Kidney epithelial cell (primary cell): ENCODE measurements around the gene CLOCK. TPM values are rescaled to one million over a fixed set of nuclear protein-coding genes. Genes with fewer than 3 reads are reported as not detected.

Source experiments
- DNase-seq: peaks from one replicate; pipeline ENCODE4 v3.0.0-alpha.2; 2010; ENCODE audit warnings: low read depth
- H3K27me3 ChIP-seq: 2 replicates; pipeline ENCODE4 v1.6.0; 2011; ENCODE audit warnings: low read length; ENCODE audit not compliant: control insufficient read depth, insufficient read depth
- H3K36me3 ChIP-seq: 2 replicates; pipeline ENCODE4 v1.5.1; 2011; ENCODE audit warnings: low read length; ENCODE audit not compliant: control insufficient read depth, insufficient read depth
- H3K4me3 ChIP-seq: 2 replicates; pipeline ENCODE4 v1.5.1; 2011; ENCODE audit warnings: low read depth, mild to moderate bottlenecking, control low read depth, low read length
- CTCF ChIP-seq: IDR thresholded peaks from 2 replicates; pipeline ENCODE4 v1.5.1; 2011; ENCODE audit warnings: mild to moderate bottlenecking, moderate library complexity, low read length, control low read depth, inconsistent platforms; ENCODE audit not compliant: insufficient read depth, poor library complexity, severe bottlenecking
- total RNA-seq: library from RNA; depleted of rRNA; stranded (reverse); fragments of >200 nt; gene quantifications from 2 replicates; pipeline ENCODE4 v1.2.3, GENCODE V29; 2015

Gene CLOCK
- total RNA-seq, 1 donor from 2014 or later = 14.4 TPM

- no peaks in the 10 kb centered on the region for H3K27me3 ChIP-seq
- H3K36me3 ChIP-seq = no peaks in the 10 kb centered on the region
- H3K4me3 ChIP-seq = no peak overlapping the region
- no peak for DNase-seq
- TF ChIP-seq CTCF = no peak
Observed at GRCh38 chr4:55407764-55408163, 138.9 kb downstream of the CLOCK start.

- Histone ChIP-seq H3K27me3 (no peaks in the 10 kb centered on the region), H3K4me3 (no peak overlapping the region), H3K36me3 (no peaks in the 10 kb centered on the region)
- no peak for TF ChIP-seq CTCF
- DNase-seq = no peak
Observed at GRCh38 chr4:55407119-55407518, 139.6 kb downstream of the CLOCK start.

- no peak for TF ChIP-seq CTCF
- H3K27me3 ChIP-seq = no peaks in the 10 kb centered on the region
- H3K36me3 ChIP-seq = no peaks in the 10 kb centered on the region
- H3K4me3 ChIP-seq = no peak overlapping the region
- no peak for DNase-seq
Observed at GRCh38 chr4:55406545-55406944, 140.2 kb downstream of the CLOCK start.

- Histone ChIP-seq H3K36me3 (no peaks in the 10 kb centered on the region), H3K4me3 (no peak overlapping the region), H3K27me3 (no peaks in the 10 kb centered on the region)
- no peak for DNase-seq
- TF ChIP-seq CTCF = no peak
Observed at GRCh38 chr4:55405073-55405472, 141.6 kb downstream of the CLOCK start.

- TF ChIP-seq CTCF = no peak
- Histone ChIP-seq H3K4me3 (no peak overlapping the region), H3K36me3 (no peaks in the 10 kb centered on the region), H3K27me3 (no peaks in the 10 kb centered on the region)
- no peak for DNase-seq
Observed at GRCh38 chr4:55399581-55399980, 147.1 kb downstream of the CLOCK start.

- DNase-seq = no peak
- no peak for TF ChIP-seq CTCF
- Histone ChIP-seq H3K36me3 (no peaks in the 10 kb centered on the region), H3K27me3 (no peaks in the 10 kb centered on the region), H3K4me3 (no peak overlapping the region)
Observed at GRCh38 chr4:55398966-55399365, 147.7 kb downstream of the CLOCK start.
